ENCODE results near the gene AGXT.
A peak's percentile ranks its signal among the peaks of the same experiment; 100 is the strongest.

Gene AGXT

GRCh38 chr2:240868286-240869108 lies at the start of gene AGXT:
Gene AGXT (plus strand): TSS chr2:240868824. CDS start chr2:240868866, 42 bp downstream.
- no peak within 1 kb of the TSS for H3K4me3 ChIP-seq (ENCODE audit: low read length in 2 of 2)

GRCh38 chr2:240819126-240819857 lies 49.3 kb upstream of the AGXT start:
- Histone ChIP-seq H3K27me3 (ENCODE audit: control insufficient read depth in 1 of 2, insufficient read depth in 2 of 2, low read length in 2 of 2) (peaks cover 34 to 56% of the 10 kb centered on the region in 2 donors), H3K27ac (ENCODE audit: low read length) (no peak overlapping the region), H3K9ac (ENCODE audit: low read length in 2 of 2) (no peak overlapping the region), H3K9me3 (ENCODE audit: control insufficient read depth in 2 of 2, low read length in 2 of 2) (peaks cover 8% of the 10 kb centered on the region in 2 donors), H3K4me3 (ENCODE audit: low read length in 2 of 2) (peak overlapping the region; percentile 43 to 59), H3K36me3 (ENCODE audit: control insufficient read depth in 2 of 2, insufficient read depth in 2 of 2, low read length in 2 of 2) (no peaks in the 10 kb centered on the region), H3K4me1 (ENCODE audit: control insufficient read depth, insufficient read depth, low read length) (peaks cover 12% of the 10 kb centered on the region)

More at GRCh38 chr2:240868286-240869108, at the start of gene AGXT:
- H3K36me3 ChIP-seq (ENCODE audit: control insufficient read depth in 2 of 2, insufficient read depth in 2 of 2, low read length in 2 of 2), result no peaks in the 10 kb centered on the region
- H3K27me3 ChIP-seq (ENCODE audit: control insufficient read depth in 1 of 2, insufficient read depth in 2 of 2, low read length in 2 of 2), result peaks cover 0 to 3% of the 10 kb centered on the region in 2 donors
- no peak within 1 kb of the TSS for H3K9ac ChIP-seq (ENCODE audit: low read length in 2 of 2)
- no peaks in the 10 kb centered on the region for H3K9me3 ChIP-seq (ENCODE audit: control insufficient read depth in 2 of 2, low read length in 2 of 2)
- H3K27ac ChIP-seq (ENCODE audit: low read length), result no peak within 1 kb of the TSS
- H3K4me1 ChIP-seq (ENCODE audit: control insufficient read depth, insufficient read depth, low read length), result no peaks in the 10 kb centered on the region

GRCh38 chr2:240819858-240820606 lies 48.6 kb upstream of the AGXT start, which contains the start of gene KIF1A:
Gene KIF1A (minus strand): TSS chr2:240820219. CDS start chr2:240797752, 22,467 bp downstream.
- Histone ChIP-seq H3K27ac (ENCODE audit: low read length) (no peak within 1 kb of the TSS), H3K36me3 (ENCODE audit: control insufficient read depth in 2 of 2, insufficient read depth in 2 of 2, low read length in 2 of 2) (no peaks in the 10 kb centered on the region), H3K27me3 (ENCODE audit: control insufficient read depth in 1 of 2, insufficient read depth in 2 of 2, low read length in 2 of 2) (peaks cover 38 to 60% of the 10 kb centered on the region in 2 donors), H3K9ac (ENCODE audit: low read length in 2 of 2) (no peak within 1 kb of the TSS), H3K4me1 (ENCODE audit: control insufficient read depth, insufficient read depth, low read length) (peaks cover 12% of the 10 kb centered on the region), H3K4me3 (ENCODE audit: low read length in 2 of 2) (peak within 1 kb of the TSS; percentile 43 to 59), H3K9me3 (ENCODE audit: control insufficient read depth in 2 of 2, low read length in 2 of 2) (peaks cover 6% of the 10 kb centered on the region in 2 donors)

GRCh38 chr2:240820607-240821428 lies 47.8 kb upstream of the AGXT start:
- H3K27me3 ChIP-seq (ENCODE audit: control insufficient read depth in 1 of 2, insufficient read depth in 2 of 2, low read length in 2 of 2), result peaks cover 41 to 65% of the 10 kb centered on the region in 2 donors
- no peak overlapping the region for H3K27ac ChIP-seq (ENCODE audit: low read length)
- no peak overlapping the region for H3K9ac ChIP-seq (ENCODE audit: low read length in 2 of 2)
- H3K4me1 ChIP-seq (ENCODE audit: control insufficient read depth, insufficient read depth, low read length), result peaks cover 12% of the 10 kb centered on the region
- no peaks in the 10 kb centered on the region for H3K36me3 ChIP-seq (ENCODE audit: control insufficient read depth in 2 of 2, insufficient read depth in 2 of 2, low read length in 2 of 2)
- no peak overlapping the region for H3K4me3 ChIP-seq (ENCODE audit: low read length in 2 of 2)
- H3K9me3 ChIP-seq (ENCODE audit: control insufficient read depth in 2 of 2, low read length in 2 of 2), result peaks cover 6% of the 10 kb centered on the region in 2 donors

- Histone ChIP-seq H3K4me1 (ENCODE audit: control insufficient read depth, insufficient read depth, low read length) (peaks cover 12% of the 10 kb centered on the region), H3K27ac (ENCODE audit: low read length) (no peak overlapping the region), H3K4me3 (ENCODE audit: low read length in 2 of 2) (no peak overlapping the region), H3K9ac (ENCODE audit: low read length in 2 of 2) (no peak overlapping the region), H3K36me3 (ENCODE audit: control insufficient read depth in 2 of 2, insufficient read depth in 2 of 2, low read length in 2 of 2) (no peaks in the 10 kb centered on the region), H3K9me3 (ENCODE audit: control insufficient read depth in 2 of 2, low read length in 2 of 2) (peaks cover 4 to 6% of the 10 kb centered on the region in 2 donors), H3K27me3 (ENCODE audit: control insufficient read depth in 1 of 2, insufficient read depth in 2 of 2, low read length in 2 of 2) (peaks cover 43 to 71% of the 10 kb centered on the region in 2 donors)
These were observed 47.2 kb upstream of the AGXT start for GRCh38 chr2:240821429-240821778.

- Histone ChIP-seq H3K9ac (ENCODE audit: low read length in 2 of 2) (no peak overlapping the region), H3K36me3 (ENCODE audit: control insufficient read depth in 2 of 2, insufficient read depth in 2 of 2, low read length in 2 of 2) (no peaks in the 10 kb centered on the region), H3K27ac (ENCODE audit: low read length) (no peak overlapping the region), H3K27me3 (ENCODE audit: control insufficient read depth in 1 of 2, insufficient read depth in 2 of 2, low read length in 2 of 2) (peaks cover 48 to 74% of the 10 kb centered on the region in 2 donors), H3K4me1 (ENCODE audit: control insufficient read depth, insufficient read depth, low read length) (peaks cover 12% of the 10 kb centered on the region), H3K9me3 (ENCODE audit: control insufficient read depth in 2 of 2, low read length in 2 of 2) (peaks cover 4 to 6% of the 10 kb centered on the region in 2 donors), H3K4me3 (ENCODE audit: low read length in 2 of 2) (no peak overlapping the region)
These were observed 46.3 kb upstream of the AGXT start for GRCh38 chr2:240822280-240822847.

- no peak overlapping the region for H3K9ac ChIP-seq (ENCODE audit: low read length in 2 of 2)
- peaks cover 4 to 6% of the 10 kb centered on the region in 2 donors for H3K9me3 ChIP-seq (ENCODE audit: control insufficient read depth in 2 of 2, low read length in 2 of 2)
- H3K4me1 ChIP-seq (ENCODE audit: control insufficient read depth, insufficient read depth, low read length), result peaks cover 10% of the 10 kb centered on the region
- no peaks in the 10 kb centered on the region for H3K36me3 ChIP-seq (ENCODE audit: control insufficient read depth in 2 of 2, insufficient read depth in 2 of 2, low read length in 2 of 2)
- no peak overlapping the region for H3K27ac ChIP-seq (ENCODE audit: low read length)
- H3K4me3 ChIP-seq (ENCODE audit: low read length in 2 of 2), result no peak overlapping the region
- peaks cover 41 to 66% of the 10 kb centered on the region in 2 donors for H3K27me3 ChIP-seq (ENCODE audit: control insufficient read depth in 1 of 2, insufficient read depth in 2 of 2, low read length in 2 of 2)
These were observed 44.9 kb upstream of the AGXT start for GRCh38 chr2:240823449-240824336.

GRCh38 chr2:240825476-240825875 lies 43.1 kb upstream of the AGXT start:
- Histone ChIP-seq H3K27ac (ENCODE audit: low read length) (no peak overlapping the region), H3K36me3 (ENCODE audit: control insufficient read depth in 2 of 2, insufficient read depth in 2 of 2, low read length in 2 of 2) (no peaks in the 10 kb centered on the region), H3K4me3 (ENCODE audit: low read length in 2 of 2) (no peak overlapping the region), H3K27me3 (ENCODE audit: control insufficient read depth in 1 of 2, insufficient read depth in 2 of 2, low read length in 2 of 2) (peaks cover 40 to 57% of the 10 kb centered on the region in 2 donors), H3K9ac (ENCODE audit: low read length in 2 of 2) (no peak overlapping the region), H3K9me3 (ENCODE audit: control insufficient read depth in 2 of 2, low read length in 2 of 2) (peaks cover 4 to 6% of the 10 kb centered on the region in 2 donors), H3K4me1 (ENCODE audit: control insufficient read depth, insufficient read depth, low read length) (peaks cover 4% of the 10 kb centered on the region)

GRCh38 chr2:240831594-240832204 lies 36.9 kb upstream of the AGXT start:
- Histone ChIP-seq H3K4me3 (ENCODE audit: low read length in 2 of 2) (peak overlapping the region; percentile 62 to 81), H3K36me3 (ENCODE audit: control insufficient read depth in 2 of 2, insufficient read depth in 2 of 2, low read length in 2 of 2) (no peaks in the 10 kb centered on the region), H3K4me1 (ENCODE audit: control insufficient read depth, insufficient read depth, low read length) (peaks cover 6% of the 10 kb centered on the region), H3K27ac (ENCODE audit: low read length) (no peak overlapping the region), H3K27me3 (ENCODE audit: control insufficient read depth in 1 of 2, insufficient read depth in 2 of 2, low read length in 2 of 2) (peaks cover 10 to 16% of the 10 kb centered on the region in 2 donors), H3K9me3 (ENCODE audit: control insufficient read depth in 2 of 2, low read length in 2 of 2) (no peaks in the 10 kb centered on the region), H3K9ac (ENCODE audit: low read length in 2 of 2) (peak overlapping the region in 1 of 2 donors; percentile 63)
